Kidney (tissue), 14 donors: ENCODE data around the gene SNRPF. TPM values are rescaled to one million over a fixed set of nuclear protein-coding genes. Genes with fewer than 3 reads are reported as not detected.

Experiments
- DNase-seq, 5 donors: peaks; one replicate each; pipeline ENCODE4 v3.0.0-alpha.2; 2013 to 2020
- FAIRE-seq: peaks from 2 replicates; lab custom pipeline; 2012; peaks lifted over from hg19 to GRCh38; lab: Jason Lieb, UNC
- H3K27ac ChIP-seq, 2 donors: one replicate each; pipeline ENCODE4 v1.7.0; 2013; ENCODE audit warnings: low read depth in 2 of 2, low read length in 2 of 2, inconsistent platforms in 1 of 2
- H3K27me3 ChIP-seq: one replicate; pipeline ENCODE4 v1.7.1; 2013; ENCODE audit warnings: low read length, inconsistent platforms; ENCODE audit not compliant: control insufficient read depth, insufficient read depth
- H3K36me3 ChIP-seq, 3 donors: one replicate each; pipeline versions ENCODE4 v1.7.0 to v1.7.1; 2013; ENCODE audit warnings: low read length in 3 of 3, control low read depth in 1 of 3, inconsistent platforms in 1 of 3; ENCODE audit not compliant: insufficient read depth in 3 of 3, control insufficient read depth in 2 of 3
- H3K4me1 ChIP-seq, 3 donors: one replicate each; pipeline versions ENCODE4 v1.7.0 to v1.7.1; 2013; ENCODE audit warnings: low read length in 3 of 3, inconsistent platforms in 1 of 3, low read depth in 1 of 3; ENCODE audit not compliant: control insufficient read depth in 2 of 3, insufficient read depth in 2 of 3
- H3K4me3 ChIP-seq, 3 donors: one replicate each; pipeline versions ENCODE4 v1.7.0 to v1.8.1; 2013; ENCODE audit warnings: low read length in 3 of 3, control low read depth in 1 of 3, inconsistent platforms in 1 of 3
- H3K9ac ChIP-seq, 3 donors: one replicate each; pipeline versions ENCODE4 v1.7.0 to v1.7.1; 2013; ENCODE audit warnings: low read length in 3 of 3, control low read depth in 1 of 3, inconsistent platforms in 1 of 3
- H3K9me3 ChIP-seq, 3 donors: one replicate each; pipeline versions ENCODE4 v1.7.0 to v1.7.1; 2013; ENCODE audit warnings: low read length in 3 of 3, control low read depth in 1 of 3, inconsistent platforms in 1 of 3; ENCODE audit not compliant: control insufficient read depth in 2 of 3, insufficient read depth in 1 of 3
- intact Hi-C: fragments of 100-400 bp; cut with DNase I; formaldehyde crosslinking; loops from one replicate; pipeline ENCODE4 v1.11.1; 2022
- polyA plus RNA-seq: library from polyadenylated mRNA; stranded (reverse); fragments of 350-450 nt; fragmentation: Illumina TruSeq; extraction: RNeasy Lipid Tissue Mini Kit (QIAGEN cat#74804); gene quantifications from one replicate; pipeline ENCODE4 v1.2.3, GENCODE V29; 2014; ENCODE audit warnings: low read depth, low replicate concordance; ENCODE audit not compliant: insufficient read depth
- total RNA-seq: library from RNA; stranded (reverse); fragmentation: NEBNext Ultra II Directional; extraction: Animal tissue kit (Norgen Biotek cat#: 25700); gene quantifications from one replicate; pipeline ENCODE4 v1.2.1, GENCODE V29; 2021
- TF ChIP-seq, protein P1 (sequence below): IDR thresholded peaks from 3 replicates; pipeline ENCODE4 v1.5.1; 2012; ENCODE audit warnings: mild to moderate bottlenecking, moderate library complexity, borderline replicate concordance; ENCODE audit not compliant: insufficient read depth; ENCODE audit errors: extremely low read depth
- donor health status: control.
- donor health status: control.
- donor health status: control.
- donor health status: control.
- donor health status: control.
- donor health status: DM: yes; HTN: yes; CAD: no.
- donor health status: Normal renal cell carcinoma (clear cell type).

Gene SNRPF
- total and polyA plus RNA-seq, 2 donors from 2014 or later = 17.7 to 42.1 TPM

DNA sequence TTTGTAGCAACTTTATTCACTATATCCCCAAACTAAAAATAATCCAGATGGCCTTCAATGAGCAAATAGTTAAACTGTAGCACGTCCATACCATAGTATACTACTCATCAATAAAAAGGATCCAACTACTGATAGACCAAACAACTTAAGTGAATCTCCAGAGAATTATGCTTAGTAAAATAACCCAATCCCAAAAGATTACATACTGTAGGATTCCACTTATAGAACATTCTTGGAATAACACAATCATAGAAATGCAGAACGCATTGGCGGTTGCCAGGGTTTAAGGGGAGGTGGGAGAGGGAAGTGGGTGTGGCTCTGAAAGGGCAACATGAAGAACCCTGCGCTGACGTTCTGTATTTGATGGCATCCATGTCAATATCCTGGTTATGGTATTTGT lies 28.6 kb downstream of the SNRPF start:
- no peak overlapping the region for H3K9ac ChIP-seq
- no peak for FAIRE-seq
- H3K4me1 ChIP-seq = no peaks in the 10 kb centered on the region
- no peak overlapping the region for H3K27ac ChIP-seq
- intact Hi-C loops = no loop called here
- no peaks in the 10 kb centered on the region for H3K9me3 ChIP-seq
- no peak for DNase-seq
- no peaks in the 10 kb centered on the region for H3K36me3 ChIP-seq
- TF ChIP-seq, protein P1, sequence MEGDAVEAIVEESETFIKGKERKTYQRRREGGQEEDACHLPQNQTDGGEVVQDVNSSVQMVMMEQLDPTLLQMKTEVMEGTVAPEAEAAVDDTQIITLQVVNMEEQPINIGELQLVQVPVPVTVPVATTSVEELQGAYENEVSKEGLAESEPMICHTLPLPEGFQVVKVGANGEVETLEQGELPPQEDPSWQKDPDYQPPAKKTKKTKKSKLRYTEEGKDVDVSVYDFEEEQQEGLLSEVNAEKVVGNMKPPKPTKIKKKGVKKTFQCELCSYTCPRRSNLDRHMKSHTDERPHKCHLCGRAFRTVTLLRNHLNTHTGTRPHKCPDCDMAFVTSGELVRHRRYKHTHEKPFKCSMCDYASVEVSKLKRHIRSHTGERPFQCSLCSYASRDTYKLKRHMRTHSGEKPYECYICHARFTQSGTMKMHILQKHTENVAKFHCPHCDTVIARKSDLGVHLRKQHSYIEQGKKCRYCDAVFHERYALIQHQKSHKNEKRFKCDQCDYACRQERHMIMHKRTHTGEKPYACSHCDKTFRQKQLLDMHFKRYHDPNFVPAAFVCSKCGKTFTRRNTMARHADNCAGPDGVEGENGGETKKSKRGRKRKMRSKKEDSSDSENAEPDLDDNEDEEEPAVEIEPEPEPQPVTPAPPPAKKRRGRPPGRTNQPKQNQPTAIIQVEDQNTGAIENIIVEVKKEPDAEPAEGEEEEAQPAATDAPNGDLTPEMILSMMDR = no peak
- no peak overlapping the region for H3K4me3 ChIP-seq
- no peaks in the 10 kb centered on the region for H3K27me3 ChIP-seq

DNA sequence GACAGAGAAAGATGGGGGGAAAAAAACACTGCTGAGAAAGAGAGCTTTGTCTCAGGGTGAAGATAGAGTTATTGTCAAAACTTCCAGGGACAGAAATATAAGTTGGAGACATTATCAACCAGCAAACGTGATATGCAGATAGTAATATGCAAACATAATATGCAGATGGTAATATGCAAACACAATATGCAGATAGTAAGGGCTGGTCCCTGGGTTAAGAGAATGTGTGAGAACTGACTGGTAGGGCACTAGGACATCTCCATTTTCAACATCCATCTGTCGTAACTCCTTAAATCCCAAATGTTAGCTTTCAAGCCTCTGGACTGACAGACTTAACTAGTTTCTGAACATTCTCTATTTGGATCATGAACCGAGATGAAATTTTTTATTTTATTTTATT lies 32.2 kb downstream of the SNRPF start:
- TF ChIP-seq, protein P1 = no peak

GRCh38 chr12:95896846-95897245 lies 38.1 kb downstream of the SNRPF start:
- FAIRE-seq (no peak), DNase-seq (no peak)
- Histone ChIP-seq H3K27ac (no peak overlapping the region), H3K9ac (no peak overlapping the region), H3K27me3 (no peaks in the 10 kb centered on the region), H3K9me3 (no peaks in the 10 kb centered on the region), H3K36me3 (no peaks in the 10 kb centered on the region), H3K4me3 (no peak overlapping the region), H3K4me1 (no peaks in the 10 kb centered on the region)
- intact Hi-C loops = no loop called here
- TF ChIP-seq, protein P1 = no peak

More for the DNA sequence above, 32.2 kb downstream of the SNRPF start:
- no peak overlapping the region for H3K4me3 ChIP-seq
- no peak overlapping the region for H3K9ac ChIP-seq
- intact Hi-C loops = no loop called here
- DNase-seq (no peak), FAIRE-seq (no peak)
- no peaks in the 10 kb centered on the region for H3K9me3 ChIP-seq
- H3K4me1 ChIP-seq = no peaks in the 10 kb centered on the region
- H3K36me3 ChIP-seq = no peaks in the 10 kb centered on the region
- H3K27ac ChIP-seq = no peak overlapping the region
- H3K27me3 ChIP-seq = no peaks in the 10 kb centered on the region

GRCh38 chr12:95898081-95898480 lies 39.3 kb downstream of the SNRPF start:
- no peaks in the 10 kb centered on the region for H3K9me3 ChIP-seq
- no peaks in the 10 kb centered on the region for H3K36me3 ChIP-seq
- H3K27me3 ChIP-seq = no peaks in the 10 kb centered on the region
- H3K4me3 ChIP-seq = no peak overlapping the region
- no peak overlapping the region for H3K9ac ChIP-seq
- H3K4me1 ChIP-seq = no peaks in the 10 kb centered on the region
- intact Hi-C loops = no loop called here
- no peak overlapping the region for H3K27ac ChIP-seq
- FAIRE-seq (no peak), DNase-seq (no peak)
- TF ChIP-seq, protein P1 = no peak
